Fibroblast of villous mesenchyme (primary cell): Measurements from ENCODE around the gene ADGRE1. TPM values are rescaled to one million over a fixed set of nuclear protein-coding genes. Genes with fewer than 3 reads are reported as not detected.

Experiments
- DNase-seq: peaks from one replicate; pipeline ENCODE4 v3.0.0-alpha.2; 2010; ENCODE audit warnings: low read depth
- H3K4me3 ChIP-seq: 2 replicates; pipeline ENCODE4 v1.5.1; 2011; ENCODE audit warnings: low read depth, mild to moderate bottlenecking, low read length
- total RNA-seq: library from RNA; depleted of rRNA; stranded (reverse); fragments of >200 nt; gene quantifications from 2 replicates; pipeline ENCODE4 v1.2.3, GENCODE V29; 2012
- TF ChIP-seq, protein P1 (sequence below): IDR thresholded peaks from 2 replicates; pipeline ENCODE4 v1.5.1; 2012; ENCODE audit warnings: low read depth, mild to moderate bottlenecking, low read length; ENCODE audit not compliant: insufficient read depth

The ADGRE1 gene
- total RNA-seq, 1 donor = not detected

DNA sequence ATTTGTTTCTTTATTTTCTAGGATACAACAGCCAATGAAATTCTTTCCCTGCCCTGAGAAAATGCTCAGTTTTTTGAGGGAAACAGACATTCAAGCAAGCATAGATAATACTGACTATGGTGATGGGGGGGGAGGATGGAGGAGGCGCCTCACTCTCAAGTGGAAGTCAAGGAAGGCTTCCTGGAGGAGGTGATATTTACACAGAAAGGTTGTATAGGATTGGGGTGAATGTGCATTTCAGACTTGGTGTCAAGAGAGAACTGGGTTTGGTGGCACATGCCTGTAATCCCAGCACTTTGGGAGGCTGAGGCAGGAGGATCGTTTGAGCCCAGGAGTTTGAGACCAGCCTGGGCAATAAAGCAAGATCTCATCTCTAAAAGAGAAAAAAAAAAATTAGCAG, 12.2 kb upstream of the ADGRE1 start:
- DNase-seq = no peak
- TF ChIP-seq, protein P1, sequence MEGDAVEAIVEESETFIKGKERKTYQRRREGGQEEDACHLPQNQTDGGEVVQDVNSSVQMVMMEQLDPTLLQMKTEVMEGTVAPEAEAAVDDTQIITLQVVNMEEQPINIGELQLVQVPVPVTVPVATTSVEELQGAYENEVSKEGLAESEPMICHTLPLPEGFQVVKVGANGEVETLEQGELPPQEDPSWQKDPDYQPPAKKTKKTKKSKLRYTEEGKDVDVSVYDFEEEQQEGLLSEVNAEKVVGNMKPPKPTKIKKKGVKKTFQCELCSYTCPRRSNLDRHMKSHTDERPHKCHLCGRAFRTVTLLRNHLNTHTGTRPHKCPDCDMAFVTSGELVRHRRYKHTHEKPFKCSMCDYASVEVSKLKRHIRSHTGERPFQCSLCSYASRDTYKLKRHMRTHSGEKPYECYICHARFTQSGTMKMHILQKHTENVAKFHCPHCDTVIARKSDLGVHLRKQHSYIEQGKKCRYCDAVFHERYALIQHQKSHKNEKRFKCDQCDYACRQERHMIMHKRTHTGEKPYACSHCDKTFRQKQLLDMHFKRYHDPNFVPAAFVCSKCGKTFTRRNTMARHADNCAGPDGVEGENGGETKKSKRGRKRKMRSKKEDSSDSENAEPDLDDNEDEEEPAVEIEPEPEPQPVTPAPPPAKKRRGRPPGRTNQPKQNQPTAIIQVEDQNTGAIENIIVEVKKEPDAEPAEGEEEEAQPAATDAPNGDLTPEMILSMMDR = no peak
- H3K4me3 ChIP-seq = no peak overlapping the region

DNA sequence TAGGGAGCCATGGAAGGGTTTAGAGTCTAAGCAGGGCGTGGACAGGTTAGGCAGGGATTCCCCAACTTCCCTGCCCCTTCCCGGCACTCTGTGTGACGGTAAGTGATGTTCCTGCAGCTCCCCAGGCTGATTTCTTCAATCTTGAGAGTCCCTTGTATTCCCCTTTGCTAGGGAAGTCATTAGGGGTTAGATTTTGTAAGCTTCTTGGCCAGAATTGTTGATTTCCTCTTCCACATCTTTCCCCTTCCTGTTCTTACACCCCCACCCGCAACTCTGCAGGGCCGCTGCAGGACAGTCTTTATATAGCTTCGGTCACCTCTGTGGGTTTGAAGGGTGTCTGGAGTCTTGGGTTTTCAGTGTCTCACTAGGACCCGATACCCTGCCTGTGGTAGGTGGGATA, 10.6 kb upstream of the ADGRE1 start:
- H3K4me3 ChIP-seq = no peak overlapping the region
- TF ChIP-seq, protein P1 = no peak
- DNase-seq = no peak

DNA sequence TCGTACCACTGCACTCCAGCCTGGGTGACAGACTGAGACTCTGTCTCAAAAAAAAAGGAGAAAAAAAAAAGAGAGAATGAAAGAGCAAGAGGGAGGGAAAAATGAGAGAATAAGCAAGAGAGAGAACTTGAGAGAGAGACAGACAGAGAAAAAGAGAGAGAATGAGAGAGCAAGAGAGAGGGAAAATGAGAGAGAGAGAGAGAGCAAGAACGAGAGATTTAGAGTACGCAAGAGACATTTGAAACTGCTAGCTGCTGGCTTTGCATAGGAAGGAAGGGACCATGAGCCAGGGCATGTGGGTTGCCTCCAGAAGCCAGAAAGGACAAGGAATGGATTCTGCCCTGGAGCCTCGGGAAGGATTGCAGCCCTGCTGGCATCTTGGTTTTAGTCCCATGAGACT, 9.6 kb upstream of the ADGRE1 start:
- no peak for DNase-seq
- no peak overlapping the region for H3K4me3 ChIP-seq
- TF ChIP-seq, protein P1 = no peak

DNA sequence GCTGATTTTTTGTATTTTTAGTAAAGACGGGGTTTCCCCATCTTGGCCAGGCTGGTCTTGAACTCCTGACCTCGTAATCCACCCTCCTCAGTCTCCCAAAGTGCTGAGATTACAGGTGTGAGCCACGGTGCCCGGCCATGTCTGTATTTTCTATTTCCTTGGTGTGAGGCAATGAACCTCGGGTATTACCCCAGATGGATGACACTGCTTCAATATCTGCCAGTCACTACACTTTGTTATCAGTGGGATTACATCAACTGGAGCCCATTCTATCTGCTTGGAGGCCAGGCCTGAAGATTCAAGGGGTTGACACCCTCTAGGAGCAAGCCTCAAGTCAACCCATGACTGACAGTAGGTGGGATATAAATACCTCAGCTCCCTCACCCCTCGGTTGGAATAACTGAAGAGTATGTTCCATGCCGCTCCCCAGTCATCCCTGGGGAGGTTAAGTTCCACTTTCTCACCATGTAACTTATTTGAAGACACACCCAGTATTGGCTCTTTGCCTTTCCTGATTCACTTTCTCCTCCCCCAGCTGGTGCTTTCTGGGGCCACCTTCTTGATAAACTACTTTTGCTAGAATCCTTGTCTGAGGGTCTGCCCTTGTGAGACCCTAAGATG, 992 bp upstream of the ADGRE1 start:
- DNase-seq = no peak
- H3K4me3 ChIP-seq = no peak overlapping the region
- TF ChIP-seq, protein P1 = no peak

DNA sequence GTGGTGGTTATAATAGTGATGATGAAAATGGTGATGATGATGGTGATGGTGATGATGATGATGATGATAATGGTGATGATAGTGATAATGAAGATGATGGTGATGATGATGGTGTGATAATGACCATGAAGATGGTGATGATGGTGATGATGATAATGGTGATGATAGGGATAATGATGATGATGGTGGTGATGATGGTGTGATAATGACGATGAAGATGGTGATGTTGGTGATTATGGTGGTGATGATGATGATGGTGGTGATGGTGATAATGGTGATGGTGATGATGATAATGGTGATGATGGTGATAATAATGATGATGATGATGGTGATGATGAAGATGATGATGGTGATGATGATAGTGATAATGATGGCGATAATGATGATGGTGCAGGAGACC, 1.6 kb downstream of the ADGRE1 start:
- no peak for DNase-seq
- TF ChIP-seq, protein P1 = no peak
- H3K4me3 ChIP-seq = no peak overlapping the region

DNA sequence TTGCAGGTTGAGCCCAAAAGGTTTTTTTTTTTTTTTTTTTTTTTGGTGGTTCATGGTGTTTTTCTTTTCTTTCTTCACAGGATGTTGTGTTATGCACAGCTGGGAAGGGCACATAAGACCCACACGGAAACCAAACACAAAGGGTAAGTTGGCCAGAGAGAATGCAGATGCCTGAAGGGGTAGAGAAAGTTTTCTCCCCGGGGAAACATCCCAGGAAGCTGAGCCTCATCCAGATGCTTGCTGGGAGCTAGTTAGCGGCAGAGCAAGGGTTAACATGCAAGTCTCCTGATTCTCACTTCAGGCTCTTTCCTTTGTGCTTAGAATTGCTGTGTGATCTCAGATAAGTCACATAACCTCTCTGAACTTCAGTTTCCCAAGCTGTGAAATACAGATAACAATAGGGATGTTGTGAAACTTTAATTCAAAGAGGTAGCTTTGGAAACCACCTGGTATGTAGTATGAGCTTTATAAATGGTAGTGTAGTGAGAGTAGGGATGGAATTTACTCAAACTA, 3.1 kb downstream of the ADGRE1 start:
- no peak for DNase-seq
- no peak overlapping the region for H3K4me3 ChIP-seq
- TF ChIP-seq, protein P1 = no peak

DNA sequence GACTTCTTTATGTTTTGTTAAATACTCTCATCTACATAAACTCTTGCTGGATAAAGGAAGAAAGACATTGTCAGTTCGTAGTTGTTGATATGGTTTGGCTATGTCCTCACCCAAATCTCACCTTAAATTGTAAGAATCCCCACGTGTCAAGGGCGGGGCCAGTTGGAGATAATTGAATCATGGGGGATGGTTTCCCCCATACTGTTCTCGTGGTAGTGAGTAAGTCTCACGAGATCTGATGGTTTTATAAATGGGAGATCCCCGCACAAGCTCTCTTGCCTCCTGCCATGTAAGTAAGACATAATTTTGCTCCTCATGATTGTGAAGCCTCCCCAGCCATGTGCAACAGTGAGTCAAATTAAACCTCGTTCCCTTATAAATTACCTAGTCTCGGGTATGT, 3.6 kb downstream of the ADGRE1 start:
- no peak overlapping the region for H3K4me3 ChIP-seq
- TF ChIP-seq, protein P1 = no peak
- no peak for DNase-seq
